DMS 273 treated with DMSO at 0.1 percent for 48 hours (cell line): Measurements from ENCODE around the gene CNST.
"Not testable (repeated sequence)": the region's sequence is repeated elsewhere in the genome, so short reads cannot be mapped to it uniquely, and the experiment has no call there.

Source experiments
- DNase-seq: peaks from one replicate; lab custom pipeline; 2025; lab: John Stamatoyannopoulos, UW

Gene CNST

DNA sequence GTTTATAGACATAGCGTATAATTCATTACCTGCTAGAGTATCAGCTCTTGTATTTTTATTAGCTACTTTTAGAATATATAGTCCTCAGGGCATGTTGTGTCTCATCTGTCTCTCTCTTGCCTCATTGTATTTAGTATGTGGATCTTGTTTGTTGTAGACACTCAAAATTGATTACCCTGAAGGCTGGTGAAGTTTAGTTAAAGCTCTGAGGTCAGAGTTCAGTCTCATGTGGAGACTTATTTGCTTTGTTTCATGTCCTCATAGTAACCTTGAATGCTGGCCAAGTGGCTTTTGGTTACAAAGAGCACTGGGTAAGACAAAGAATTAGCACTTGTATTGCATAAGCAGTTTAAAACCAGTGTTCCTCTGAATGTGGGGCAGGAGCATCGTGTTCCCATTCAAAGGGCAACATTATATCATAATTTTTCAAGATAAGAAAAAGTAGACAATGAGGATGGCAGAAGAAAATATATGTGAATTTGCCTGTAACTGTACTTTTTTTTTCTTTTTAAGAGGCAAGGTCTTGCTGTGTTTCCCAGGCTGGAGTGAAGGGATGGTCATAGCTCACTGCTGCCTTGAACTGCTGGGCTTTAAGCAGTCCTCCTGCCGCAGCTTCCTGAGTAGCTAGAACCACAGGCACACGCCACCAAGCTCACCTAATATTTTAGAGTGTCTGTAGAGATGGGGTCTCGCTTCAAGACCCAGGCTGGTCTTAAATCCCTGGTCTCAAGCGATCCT is 17.4 kb downstream of the CNST start:
- no peak for DNase-seq

DNA sequence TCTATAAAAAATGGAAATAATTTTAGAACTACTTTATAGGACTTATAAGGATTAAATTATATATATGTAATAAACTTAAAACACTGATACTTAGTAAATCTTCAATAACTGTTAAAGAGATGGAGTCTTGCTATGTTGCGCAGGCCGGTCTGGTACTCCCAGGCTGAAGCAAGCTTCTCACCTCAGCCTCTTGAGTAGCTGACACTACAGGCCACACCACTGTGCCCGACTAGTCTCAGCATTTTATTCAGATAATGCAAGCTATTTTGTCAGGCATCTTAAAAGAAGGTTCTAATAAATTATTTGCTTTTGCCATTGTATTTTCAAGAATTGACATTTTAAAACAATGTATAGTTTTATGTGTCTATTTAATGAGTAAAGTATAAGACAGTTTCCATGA is 20.8 kb downstream of the CNST start:
- DNase-seq: no peak

DNA sequence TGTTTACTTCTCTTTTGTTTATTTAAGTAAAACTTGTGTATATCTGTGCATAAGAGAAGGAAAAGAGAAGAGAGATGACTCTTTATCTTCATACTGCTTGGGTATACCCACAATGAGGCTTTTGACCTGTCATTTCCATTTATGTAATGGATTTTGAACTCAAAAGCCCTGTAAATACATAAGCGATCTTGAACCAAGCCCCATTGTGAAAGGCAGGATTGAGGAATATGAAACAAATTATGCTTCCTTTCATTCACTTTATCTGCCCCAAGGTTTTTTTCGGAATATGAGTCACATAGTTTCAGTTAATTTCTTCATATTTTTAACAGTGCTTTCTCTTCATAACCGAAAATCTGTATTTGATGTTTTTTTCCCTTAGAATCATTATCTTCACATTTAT is 21.4 kb downstream of the CNST start:
- no peak for DNase-seq

DNA sequence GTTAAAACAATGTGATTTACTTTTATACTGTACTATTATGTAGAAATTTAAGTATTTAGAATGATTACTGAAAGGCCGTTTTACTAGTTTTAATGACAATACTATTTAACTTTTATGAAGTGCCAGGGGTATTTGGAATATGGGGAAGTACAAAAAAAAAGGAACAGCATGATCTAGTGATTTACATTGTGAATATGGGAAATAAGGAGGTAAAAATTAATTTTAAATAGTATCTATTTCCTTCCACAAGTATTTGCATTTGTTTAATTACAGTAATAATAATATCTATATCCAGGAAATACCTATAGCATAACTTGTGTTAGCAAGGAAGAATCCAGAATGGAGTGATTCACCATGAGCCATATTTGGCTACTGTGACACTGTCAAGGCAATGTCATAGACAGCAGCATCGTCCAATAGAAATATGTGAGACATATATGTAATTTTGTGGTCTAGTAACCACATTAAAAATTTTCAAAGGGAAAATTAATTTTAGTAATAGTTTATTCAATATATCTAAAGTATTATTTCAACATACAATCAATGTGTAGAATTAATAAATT is 22.0 kb downstream of the CNST start:
- DNase-seq: no peak

DNA sequence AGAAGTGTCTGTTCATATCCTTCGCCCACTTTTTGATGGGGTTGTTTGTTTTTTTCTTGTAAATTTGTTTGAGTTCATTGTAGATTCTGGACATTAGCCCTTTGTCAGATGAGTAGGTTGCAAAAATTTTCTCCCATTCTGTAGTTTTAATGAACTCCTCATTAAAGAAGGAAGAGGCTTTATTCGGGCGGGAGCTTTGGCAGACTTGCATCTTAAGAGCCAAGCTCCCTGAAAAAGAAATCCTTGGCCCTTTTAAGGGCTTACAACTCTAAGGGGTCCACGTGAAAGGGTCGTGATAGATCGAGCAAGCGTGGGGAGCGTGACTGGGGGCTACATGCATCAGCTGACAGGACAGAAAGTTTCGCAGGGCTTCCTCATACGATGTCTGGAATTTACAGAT is 23.7 kb downstream of the CNST start:
- DNase-seq: not testable (repeated sequence)

DNA sequence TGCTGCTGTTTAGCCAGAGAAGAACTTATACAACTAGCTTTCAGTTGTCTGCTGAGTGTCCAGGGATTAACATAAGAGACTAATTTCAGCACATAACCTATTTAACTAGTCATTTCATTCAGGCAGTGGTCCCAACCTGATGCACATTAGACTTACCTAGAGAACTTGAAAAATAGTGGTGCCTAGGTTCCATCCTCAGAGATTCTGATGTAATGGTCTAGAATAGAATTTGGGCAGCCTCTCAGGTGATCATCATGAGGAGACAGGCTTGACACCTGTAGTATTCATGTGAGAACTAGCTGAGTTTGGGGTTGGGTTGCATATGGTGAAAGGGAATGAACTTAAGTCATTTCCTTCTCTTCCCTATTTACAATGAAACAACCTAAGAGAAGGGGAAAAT is 24.8 kb downstream of the CNST start:
- no peak for DNase-seq

DNA sequence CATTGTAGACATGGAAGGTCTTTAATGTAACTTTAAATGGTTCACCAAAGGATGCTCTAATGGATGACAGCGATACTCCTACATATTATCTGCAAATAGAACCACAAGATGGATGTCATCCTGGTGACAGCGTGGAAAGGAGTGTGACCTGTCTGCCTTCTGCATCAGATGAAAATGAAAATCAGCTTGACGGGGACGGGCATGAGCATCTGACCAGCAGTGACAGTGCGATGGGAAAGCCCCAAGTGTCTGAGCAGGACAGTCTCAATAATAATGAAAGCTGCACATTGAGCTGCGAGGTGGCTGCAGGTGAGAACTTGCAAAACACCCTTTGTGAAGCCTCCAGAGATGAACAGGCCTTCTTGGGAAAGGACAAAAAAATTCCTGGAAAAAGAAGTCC is 25.2 kb downstream of the CNST start:
- DNase-seq: no peak

DNA sequence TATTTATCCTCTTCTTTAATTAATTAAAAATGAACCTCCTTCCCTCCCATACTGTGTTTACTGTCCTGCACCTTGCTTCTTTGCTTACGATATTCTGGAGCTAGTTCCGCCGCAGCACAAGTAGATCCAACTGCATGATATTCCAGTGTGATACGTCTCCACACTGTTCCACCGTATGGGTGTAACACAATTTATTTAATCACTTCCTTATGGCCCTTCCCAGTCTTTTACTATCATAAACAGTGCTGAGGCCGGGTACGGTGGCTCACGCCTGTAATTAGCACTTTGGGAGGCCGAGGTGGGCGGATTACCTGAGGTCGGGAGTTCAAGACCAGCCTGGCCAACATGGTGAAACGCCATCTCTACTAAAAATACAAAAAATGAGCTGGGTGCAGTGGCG is 25.7 kb downstream of the CNST start:
- no peak for DNase-seq

DNA sequence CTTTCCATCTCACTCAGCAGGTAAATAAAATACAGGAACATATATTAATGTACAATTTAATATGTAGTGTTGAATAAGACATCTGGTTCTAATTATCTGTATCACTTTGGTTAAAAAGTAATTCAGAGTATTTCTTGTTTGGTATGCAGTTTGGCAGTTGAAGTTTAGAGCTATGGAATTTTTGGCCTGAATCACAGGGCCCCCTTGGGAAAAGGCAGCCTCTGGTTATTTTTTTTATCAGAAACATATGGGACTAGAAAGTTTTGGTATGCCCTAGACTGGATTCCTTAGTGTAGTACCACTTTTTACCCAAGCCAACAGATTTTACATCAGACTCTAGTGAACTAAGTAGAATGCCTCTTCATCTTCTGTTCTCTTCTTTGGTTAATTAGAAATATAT is 26.4 kb downstream of the CNST start:
- no peak for DNase-seq

DNA sequence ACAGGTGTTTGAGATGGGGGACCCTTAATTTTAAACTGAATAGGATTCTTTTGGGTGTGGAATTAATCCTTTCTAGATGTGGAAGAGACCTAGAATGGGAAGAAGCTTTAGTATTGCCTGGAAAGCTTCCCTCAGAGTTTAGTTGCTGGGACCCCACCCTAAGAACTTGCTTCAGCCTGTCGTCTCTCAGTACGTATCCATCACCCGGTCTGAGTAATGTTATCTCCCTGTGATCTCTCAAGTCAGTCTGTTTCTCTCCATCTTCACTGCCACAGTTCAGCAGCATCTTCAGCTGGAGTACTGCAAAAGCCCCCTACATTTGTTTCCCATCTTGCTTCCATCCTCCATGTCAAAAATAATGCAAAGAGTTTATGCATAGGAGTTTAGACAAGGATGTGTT is 28.9 kb downstream of the CNST start:
- DNase-seq: no peak

DNA sequence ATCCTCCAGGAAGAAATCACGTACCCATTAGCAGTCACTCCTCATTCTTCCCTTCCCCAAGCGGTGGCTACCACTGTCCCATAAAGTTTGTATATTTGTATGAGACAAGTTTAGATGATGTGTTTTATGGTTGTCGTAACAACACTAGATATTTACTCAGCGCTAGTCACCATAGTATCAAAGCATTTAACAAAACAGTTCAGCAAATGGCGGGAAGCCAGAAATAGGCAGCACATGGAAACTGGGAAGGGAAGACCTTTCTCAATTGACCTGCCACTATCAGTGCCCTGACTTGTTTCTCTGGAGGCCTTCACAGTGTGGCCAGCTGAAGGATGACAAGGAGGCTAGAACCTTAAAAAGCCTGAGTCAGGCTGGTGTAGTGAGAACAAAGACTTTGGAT is 31.1 kb downstream of the CNST start:
- DNase-seq: no peak

DNA sequence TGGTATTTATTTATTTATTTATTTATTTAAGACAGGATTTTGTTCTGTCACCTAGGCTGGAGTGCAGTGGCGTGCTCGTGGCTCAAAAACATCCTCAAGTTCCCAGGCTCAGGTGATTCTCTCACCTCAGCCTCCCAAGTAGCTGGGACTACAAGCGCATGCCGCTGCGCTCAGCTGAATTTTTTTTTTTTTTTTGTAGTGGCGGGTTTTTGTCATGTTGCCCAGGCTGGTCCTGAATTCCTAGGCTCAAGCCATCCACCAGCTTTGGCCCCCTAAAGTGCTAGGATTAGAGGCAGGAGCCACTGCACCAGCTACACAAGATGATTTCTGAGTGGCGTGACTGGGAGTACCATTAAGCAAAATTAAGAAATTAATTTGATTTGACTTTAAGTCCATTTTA is 31.7 kb downstream of the CNST start:
- DNase-seq: no peak

DNA sequence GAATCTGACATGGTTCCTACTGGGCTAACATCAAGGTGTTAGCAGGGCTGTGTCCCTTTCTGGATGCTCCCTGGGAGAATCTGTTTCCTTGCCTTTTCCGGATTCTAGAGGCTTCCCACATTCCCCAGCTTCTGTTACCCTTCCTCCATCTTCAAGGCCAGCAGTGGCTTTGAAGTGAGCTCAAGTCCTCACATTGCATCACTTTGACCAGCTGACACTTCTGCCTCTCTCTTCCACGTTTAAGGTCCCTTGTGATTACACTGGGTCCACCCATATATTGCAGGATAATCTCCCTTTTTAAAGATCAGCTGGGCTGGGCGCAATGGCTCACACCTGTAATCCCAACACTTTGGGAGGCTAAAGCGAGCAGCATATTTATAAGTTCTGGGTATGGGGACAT is 33.1 kb downstream of the CNST start:
- no peak for DNase-seq

DNA sequence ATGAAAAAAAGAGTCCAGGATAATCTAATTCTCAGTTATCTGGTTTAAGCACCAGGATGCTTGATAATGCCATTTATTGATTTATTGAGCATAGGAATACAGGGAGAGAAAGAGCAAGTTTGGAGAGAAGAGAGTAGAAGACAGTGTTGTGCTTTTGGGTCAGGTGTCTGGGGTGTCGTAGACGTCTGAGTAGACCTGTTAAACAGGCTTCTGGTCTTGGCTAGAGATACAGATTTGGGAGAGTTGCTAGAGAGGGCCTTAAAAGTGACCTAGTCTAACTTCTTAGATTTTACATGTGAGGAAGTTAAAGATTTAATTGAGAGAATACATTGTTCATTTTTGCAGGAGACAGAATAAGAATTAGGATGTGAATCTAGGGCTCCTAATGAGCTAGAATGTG is 34.3 kb downstream of the CNST start:
- DNase-seq: no peak

DNA sequence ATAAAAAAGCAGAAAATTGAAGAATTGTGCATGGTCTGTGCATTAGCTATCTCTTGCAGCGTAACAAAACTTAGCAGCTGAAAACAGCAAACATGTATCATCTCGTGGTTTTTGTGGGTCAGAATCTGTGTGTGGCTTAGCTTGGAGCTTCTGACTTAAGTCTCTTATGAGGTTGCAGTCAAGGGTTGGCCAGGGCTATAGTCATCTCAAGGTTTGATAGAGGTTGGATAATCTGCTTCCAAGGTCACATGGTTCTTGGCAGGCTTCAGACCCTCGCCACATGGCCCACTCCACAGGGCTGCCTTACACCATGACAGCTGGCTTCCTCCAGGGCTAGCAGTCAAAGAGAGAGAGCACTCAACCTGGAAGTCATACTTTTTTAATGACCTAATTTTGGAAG is 35.9 kb downstream of the CNST start:
- peak; percentile 11 for DNase-seq

DNA sequence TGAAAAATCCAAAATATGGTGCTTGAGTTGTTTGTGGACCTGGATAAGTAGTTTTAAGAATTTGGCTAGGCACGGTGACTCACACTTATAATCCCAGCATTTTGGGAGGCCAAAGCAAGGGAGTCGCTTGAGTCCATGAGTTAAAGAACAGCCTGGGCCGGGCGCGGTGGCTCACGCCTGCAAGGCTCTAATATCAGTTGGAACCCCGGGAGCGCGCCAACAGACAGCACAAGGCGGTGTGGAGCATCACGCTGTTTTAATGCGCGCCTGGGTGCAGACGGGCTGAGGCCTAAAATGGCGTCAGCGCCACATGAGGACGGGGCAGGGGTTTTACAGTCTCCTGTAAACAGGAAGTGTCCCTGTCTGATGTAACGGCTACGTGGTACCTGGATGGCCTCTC is 39.0 kb downstream of the CNST start:
- DNase-seq: not testable (repeated sequence)

DNA sequence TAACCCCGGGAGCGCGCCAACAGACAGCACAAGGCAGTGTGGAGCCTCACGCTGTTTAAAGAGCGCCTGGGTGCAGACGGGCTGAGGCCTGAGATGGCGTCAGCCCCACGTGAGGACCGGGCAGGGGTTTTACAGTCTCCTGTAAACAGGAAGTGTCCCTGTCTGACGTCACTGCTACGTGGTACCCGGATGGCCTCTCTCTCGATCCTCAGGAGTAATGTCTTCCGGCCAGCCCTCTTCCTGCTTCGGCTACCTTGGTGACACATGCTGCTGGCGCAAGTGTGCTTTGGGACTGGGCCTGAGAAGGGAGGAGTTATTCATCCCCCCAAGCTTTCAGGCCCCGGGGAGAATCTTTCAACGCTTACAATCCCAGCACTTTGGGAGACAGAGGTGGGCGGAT is 41.2 kb downstream of the CNST start:
- no peak for DNase-seq

DNA sequence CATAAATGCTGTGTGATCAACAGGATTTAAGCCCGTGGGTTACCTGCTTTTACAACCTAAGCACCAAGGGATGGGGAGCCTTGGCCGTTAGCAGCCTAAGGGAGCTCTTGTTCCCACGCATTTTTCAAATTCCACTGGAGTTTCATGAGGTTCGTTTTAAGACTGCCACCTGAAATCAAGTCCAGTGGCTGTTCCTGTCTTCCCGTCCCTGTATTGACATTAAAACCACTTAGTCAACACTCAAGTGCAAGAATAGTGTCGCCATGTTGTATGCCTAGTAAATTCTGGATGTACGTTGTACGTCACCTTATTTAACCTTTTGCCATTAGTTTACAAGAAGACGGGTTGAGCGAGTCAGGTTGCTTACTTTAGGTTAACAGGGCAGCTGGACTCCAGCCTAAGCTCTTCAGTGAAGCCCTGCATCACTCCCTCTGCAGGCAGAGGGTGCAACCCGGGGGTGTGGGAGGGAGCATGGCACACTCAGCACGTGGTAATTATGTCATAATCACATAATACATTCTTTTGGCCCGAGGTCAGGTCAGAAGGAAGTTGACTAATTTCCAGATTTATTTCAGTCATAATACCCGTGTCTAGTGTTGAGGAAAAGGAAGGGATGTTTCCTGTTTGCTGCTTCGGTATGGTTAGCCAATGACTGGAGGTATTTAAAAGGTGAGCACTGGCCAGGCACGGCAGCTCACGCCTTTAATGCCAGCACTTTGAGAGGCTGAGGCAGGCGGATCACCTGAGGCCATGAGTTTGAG is 42.5 kb downstream of the CNST start:
- DNase-seq: no peak

DNA sequence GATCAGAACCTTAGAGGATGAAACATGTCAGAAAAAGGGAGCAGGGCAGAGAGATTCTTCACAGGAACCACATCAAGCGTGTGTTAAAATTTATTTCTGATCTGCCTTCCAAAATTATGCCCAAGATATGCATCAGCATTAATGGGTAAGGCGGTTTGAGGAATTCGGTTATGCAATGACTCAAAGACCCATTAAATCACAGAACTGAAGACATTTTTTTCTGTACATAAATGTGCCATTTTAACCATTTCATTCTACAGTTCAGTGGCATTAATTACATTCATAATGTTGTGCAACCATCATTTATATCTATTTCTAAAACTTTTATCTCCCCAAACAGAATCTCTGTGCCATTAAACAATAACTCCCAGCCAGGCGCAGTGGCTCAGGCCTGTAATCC is 43.4 kb downstream of the CNST start:
- DNase-seq: no peak

DNA sequence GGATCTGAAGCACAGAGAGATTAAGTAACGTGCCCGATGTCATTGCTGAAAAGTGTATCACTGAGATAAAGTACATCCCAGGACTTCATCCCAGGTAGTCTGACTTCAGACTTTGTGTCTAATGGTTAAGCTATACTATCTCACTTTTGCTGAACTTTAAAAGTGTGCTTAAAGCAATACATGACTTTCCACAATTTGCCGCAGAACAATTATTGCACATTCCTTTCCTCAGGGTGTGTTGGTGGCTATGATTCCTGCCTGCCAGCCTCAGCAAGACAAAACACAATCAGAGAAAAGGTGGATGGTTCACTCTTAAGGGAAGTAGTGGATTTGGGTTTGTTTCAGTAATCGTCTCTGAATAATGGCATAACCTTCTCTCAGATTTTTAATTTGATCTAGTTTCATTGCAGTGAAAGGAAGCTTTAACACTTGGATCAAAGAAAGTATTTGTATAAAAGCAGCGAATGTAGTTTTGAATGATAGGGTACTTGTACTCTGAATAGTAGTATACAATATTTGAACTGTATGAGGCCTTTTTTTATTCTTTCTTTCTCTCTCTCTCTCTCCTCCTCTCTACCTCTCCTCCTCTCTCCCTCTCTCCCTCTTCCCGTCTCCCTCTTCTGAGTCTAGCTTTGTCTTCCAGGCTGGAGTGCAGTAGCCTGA is 47.0 kb downstream of the CNST start:
- no peak for DNase-seq

DNA sequence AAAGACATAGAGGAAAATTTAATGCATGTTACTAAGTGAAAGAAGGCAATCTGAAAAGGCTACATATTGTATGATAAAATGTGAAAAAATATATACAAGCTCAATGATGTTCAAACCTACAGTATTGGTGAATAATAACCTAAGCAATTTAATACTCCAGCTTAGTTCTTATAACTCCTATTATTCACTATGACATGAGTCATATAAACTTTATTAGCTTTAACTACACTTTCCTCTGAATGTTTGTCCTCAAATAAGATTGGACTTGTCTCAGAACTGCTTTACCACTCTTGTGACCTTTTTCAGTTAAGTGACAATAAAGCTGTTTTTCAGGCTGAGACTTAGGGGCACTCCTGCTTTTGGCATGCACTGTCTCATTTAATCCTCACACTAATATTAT is 50.9 kb downstream of the CNST start:
- DNase-seq: no peak

DNA sequence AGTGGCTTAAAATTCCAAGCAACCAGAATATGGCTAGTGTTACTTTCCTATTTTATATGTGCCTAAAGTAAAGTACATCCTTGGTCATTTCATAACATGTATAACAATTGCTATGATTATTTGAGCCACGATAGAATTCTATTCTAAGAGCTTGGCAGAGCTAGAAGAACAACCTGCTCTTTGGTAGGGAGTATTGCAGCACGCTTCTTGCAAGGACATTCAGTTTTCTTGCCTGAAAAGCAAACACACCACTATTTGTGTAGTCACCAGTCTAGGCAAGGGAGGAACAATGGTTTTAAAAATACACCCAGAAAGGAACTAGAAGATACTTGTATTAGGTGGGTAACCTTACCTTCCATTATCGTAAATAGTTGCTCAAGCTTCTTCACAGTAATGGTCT is 51.5 kb downstream of the CNST start:
- DNase-seq: no peak

DNA sequence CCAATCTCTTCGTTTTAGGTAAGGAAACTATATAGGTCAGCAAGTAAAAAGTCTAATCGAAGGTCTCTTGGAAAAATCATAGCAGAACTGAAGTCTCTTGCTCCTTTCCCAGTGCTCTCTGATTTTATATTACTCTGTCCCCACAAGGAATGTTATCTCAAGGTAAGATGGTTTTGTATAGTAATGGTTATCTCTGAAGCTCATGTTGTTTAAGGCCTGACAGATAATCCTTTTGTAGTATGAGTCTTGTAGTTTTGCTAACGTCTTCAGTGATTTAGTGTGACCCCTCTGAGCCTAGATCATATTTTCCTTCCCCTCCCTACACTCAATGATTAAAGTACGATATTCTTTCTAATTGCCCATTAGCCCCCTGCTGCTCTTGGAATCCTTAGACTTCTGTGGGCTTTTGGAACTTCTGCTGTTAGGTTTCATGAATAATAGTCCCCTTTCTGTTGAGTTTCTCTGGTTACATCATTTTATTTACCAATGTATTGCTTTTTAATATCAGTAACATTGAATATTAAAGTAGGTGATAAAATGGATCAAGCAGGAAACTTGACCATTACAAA is 52.1 kb downstream of the CNST start:
- no peak for DNase-seq
